Epidermal melanocyte (primary cell): ENCODE measurements around the gene B4GALT1.

Experiments
- DNase-seq: peaks from one replicate; pipeline ENCODE4 v3.0.0; 2011; ENCODE audit warnings: low spot score; ENCODE audit not compliant: insufficient read length

Gene B4GALT1

GRCh38 chr9:33125461-33125860, 41.7 kb downstream of the B4GALT1 start:
- DNase-seq, result no peak

- DNase-seq, result no peak
These were observed 42.3 kb downstream of the B4GALT1 start for GRCh38 chr9:33124751-33125381.

GRCh38 chr9:33124046-33124445, 43.1 kb downstream of the B4GALT1 start:
- no peak for DNase-seq

GRCh38 chr9:33123407-33124031, 43.6 kb downstream of the B4GALT1 start:
- no peak for DNase-seq

GRCh38 chr9:33120620-33121019, 46.5 kb downstream of the B4GALT1 start:
- no peak for DNase-seq

- no peak for DNase-seq
These were observed 49.3 kb downstream of the B4GALT1 start for GRCh38 chr9:33117796-33118195.

- peak; percentile 51 for DNase-seq
These were observed 49.8 kb downstream of the B4GALT1 start for GRCh38 chr9:33117306-33117705.

GRCh38 chr9:33116860-33117259, 50.3 kb downstream of the B4GALT1 start:
- peak; percentile 30 for DNase-seq

GRCh38 chr9:33114746-33115145, 52.4 kb downstream of the B4GALT1 start:
- DNase-seq, result no peak

GRCh38 chr9:33113799-33114547, 53.2 kb downstream of the B4GALT1 start:
- DNase-seq, result no peak

GRCh38 chr9:33112094-33112493, 55.0 kb downstream of the B4GALT1 start:
- DNase-seq, result no peak

- DNase-seq, result no peak
These were observed 55.5 kb downstream of the B4GALT1 start for GRCh38 chr9:33111631-33112030.

- DNase-seq, result no peak
These were observed 56.5 kb downstream of the B4GALT1 start for GRCh38 chr9:33110686-33111085.

- no peak for DNase-seq
These were observed 57.1 kb downstream of the B4GALT1 start for GRCh38 chr9:33109850-33110595.

- DNase-seq, result no peak
These were observed 58.0 kb downstream of the B4GALT1 start for GRCh38 chr9:33109097-33109496.

- no peak for DNase-seq
These were observed 58.7 kb downstream of the B4GALT1 start for GRCh38 chr9:33108472-33108871.

- DNase-seq, result no peak
These were observed 59.4 kb downstream of the B4GALT1 start for GRCh38 chr9:33107762-33108161.

GRCh38 chr9:33106827-33107621, 60.1 kb downstream of the B4GALT1 start:
- no peak for DNase-seq

GRCh38 chr9:33106372-33106771, 60.8 kb downstream of the B4GALT1 start:
- no peak for DNase-seq

- no peak for DNase-seq
These were observed 61.2 kb downstream of the B4GALT1 start for GRCh38 chr9:33105959-33106358.

GRCh38 chr9:33105504-33105903, 61.6 kb downstream of the B4GALT1 start:
- DNase-seq, result no peak
